ENCODE results near the gene DLK2. TPM values are rescaled to one million over a fixed set of nuclear protein-coding genes. Genes with fewer than 3 reads are reported as not detected.
"Not testable (repeated sequence)": the region's sequence is repeated elsewhere in the genome, so short reads cannot be mapped to it uniquely, and the experiment has no call there.

Gene DLK2
- polyA plus RNA-seq, 1 donor: 1.9 TPM

DNA sequence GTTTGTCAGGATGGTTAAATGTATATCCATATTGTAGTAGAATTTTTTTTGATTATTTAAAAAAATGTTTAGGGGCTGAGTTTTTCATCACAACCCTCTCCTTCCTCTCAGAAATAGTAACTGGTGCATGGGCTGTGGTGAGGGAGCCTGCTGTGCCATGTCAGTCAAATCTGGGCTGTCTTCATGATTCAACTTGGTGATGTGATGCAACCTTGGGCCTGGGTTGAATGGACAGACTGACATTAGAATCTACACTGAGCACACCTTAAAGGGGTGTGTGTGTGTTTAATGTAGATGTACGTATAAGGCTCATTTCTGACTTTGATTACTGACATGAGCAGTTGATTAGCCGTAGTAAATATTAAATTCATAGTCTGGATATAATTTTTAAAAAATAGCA lies 25.7 kb upstream of the DLK2 start:
- DNase-seq: no peak

DNA sequence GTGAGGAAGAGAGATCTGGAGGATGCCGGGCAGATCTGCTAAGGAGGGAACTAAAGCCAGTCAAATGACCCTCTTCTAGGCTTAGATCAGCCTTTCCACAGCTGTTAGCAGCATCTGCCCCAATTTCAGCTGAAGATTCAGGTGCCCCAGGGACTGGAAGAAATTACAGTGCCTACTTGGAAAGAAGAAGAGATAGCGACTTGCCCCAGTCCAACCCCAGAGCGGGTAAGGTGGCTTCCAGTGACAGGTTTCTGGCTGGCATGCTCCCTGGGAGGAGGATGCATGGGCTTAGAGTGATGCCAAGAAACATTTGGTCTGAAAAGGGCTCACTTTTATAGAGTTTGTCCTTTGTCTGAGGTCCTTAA lies 22.6 kb upstream of the DLK2 start:
- DNase-seq: no peak

DNA sequence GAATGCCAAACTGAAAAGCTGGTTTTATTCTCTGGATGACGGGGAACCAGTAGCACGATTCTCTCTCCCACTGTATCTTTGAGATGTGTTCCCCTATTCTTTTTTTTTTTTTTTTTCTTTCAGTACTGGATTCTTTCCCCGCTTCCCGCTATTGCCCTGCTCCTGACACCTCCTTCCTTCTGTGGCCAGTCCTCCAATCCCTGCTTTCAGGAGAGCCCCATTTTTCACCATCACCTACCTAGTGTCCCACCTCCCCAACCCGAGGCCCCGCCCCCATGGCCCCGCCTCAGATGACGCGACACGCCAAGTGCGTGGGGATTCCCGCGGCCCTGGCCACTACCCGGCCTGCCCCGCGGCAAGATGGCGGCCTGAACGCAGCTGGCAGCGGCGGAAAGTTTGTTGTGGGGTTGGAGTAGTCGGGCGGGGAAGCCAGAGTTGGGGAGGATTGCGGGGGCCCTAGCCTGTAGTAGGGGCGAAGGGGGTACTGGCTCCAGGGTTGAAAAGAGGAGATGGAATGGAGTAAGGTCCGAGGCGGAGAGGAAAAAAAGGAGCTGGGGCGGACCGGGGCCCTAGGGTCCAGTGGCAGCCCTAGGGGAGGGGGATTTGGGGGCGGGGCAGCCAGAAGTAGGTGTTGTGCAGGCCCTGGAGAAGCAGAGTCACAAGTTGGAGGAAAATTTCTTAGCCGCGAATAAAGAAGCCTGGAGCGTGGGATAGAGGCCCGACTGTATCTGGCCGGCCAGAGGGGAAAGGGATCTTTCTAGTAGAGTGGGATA lies 22.1 kb upstream of the DLK2 start, which contains the start of gene TJAP1:
TSS of gene TJAP1 (plus strand) at position 336 of the 773 bp plus-strand sequence. CDS start 21,432 bp downstream, outside the sequence.
- DNase-seq: peak; percentile 91

DNA sequence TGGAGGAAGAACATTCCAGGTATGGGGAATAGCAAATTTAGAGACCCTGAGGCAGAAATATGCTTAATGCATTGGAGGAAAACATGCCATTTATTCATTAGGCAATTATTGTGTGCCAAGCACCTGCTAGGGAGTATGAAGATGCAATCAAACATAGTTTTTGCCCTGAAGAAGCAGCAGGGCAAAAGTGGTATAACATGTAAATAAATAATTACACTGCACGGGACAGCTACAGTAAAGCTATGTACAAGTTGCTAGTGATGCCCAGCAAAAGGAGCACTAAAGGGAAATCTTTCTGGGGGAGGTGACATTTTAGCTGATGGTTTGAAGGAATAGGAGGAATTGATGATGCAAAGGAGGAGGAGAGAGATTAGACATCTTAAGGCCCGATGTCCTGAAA lies 21.4 kb upstream of the DLK2 start:
- DNase-seq: no peak

DNA sequence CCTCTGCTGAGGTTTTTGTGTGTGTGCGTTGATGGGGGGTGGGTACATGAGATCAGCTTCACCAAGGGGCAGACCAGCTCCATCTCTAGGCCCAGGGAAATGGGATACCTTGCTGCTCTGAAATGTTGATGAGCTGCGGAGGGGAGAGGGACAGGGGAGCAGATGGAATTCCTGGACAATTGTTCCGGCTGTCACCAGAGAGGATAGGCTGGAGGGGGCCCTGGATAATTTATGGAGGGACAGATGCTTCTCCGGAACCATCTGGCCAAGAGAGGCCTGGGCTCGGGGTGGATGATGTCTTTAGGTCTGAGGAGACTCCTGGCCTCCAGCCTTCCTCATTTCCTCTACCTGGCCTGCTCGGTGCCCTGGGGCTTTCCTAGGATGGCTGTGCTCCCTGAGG lies 20.2 kb upstream of the DLK2 start:
- DNase-seq: no peak

GRCh38 chr6:43472515-43472914 lies 17.2 kb upstream of the DLK2 start:
- no peak for DNase-seq

DNA sequence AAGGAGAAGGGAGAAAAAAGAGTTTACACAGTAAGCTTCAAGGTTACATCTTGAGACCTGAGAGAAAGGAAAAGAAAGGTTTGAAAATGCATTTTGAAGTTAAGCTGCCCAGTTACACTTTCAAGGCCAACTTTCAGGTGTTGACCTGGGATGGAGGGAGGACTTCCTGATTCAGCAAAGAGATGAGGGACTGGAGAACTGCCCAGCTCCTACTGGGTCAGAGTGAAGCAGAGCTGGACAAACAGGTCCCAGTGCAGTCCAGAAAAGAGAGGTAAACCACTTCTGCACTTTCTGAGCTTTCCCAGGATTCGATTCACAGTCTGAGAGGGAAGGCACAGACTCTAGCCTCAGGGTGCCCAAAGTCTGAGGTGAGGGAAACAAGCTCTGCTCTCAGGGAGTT lies 16.1 kb upstream of the DLK2 start:
- DNase-seq: no peak

GRCh38 chr6:43469947-43470346 lies 14.6 kb upstream of the DLK2 start:
- DNase-seq: no peak

- no peak for DNase-seq
Observed at GRCh38 chr6:43468748-43469681, 13.7 kb upstream of the DLK2 start.

GRCh38 chr6:43468240-43468639 lies 12.9 kb upstream of the DLK2 start:
- no peak for DNase-seq

GRCh38 chr6:43467752-43468151 lies 12.4 kb upstream of the DLK2 start:
- no peak for DNase-seq

- not testable (repeated sequence) for DNase-seq
Observed at GRCh38 chr6:43467265-43467664, 11.9 kb upstream of the DLK2 start.

GRCh38 chr6:43465948-43466347 lies 10.6 kb upstream of the DLK2 start:
- no peak for DNase-seq

DNA sequence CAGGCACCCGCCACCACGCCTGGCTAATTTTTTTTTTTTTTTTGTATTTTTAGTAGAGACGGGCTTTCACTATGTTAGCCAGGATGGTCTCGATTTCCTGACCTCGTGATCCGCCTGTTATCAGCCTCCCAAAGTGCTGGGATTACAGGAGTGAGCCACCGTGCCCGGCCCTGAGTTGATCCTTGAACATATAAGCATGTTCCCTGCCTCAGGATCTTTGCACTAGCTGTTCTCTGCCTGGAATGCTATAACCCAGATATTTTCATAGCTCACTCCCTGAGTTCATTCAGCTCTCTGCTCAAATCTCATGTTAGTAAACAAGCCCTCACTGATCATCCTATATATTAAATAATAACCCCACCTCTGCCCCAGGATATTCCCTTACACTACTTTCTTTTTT lies 9.0 kb upstream of the DLK2 start:
- DNase-seq: no peak

- no peak for DNase-seq
Observed at GRCh38 chr6:43461936-43462335, 6.6 kb upstream of the DLK2 start.

- DNase-seq: no peak
Observed at GRCh38 chr6:43460032-43460431, 4.7 kb upstream of the DLK2 start.

- DNase-seq: no peak
Observed at GRCh38 chr6:43459535-43459934, 4.2 kb upstream of the DLK2 start.

- DNase-seq: not testable (repeated sequence)
Observed at GRCh38 chr6:43458154-43458553, 2.8 kb upstream of the DLK2 start.

- no peak for DNase-seq
Observed at GRCh38 chr6:43457643-43458042, 2.3 kb upstream of the DLK2 start.

- peak; percentile 87 for DNase-seq
Observed at GRCh38 chr6:43454696-43455530, 435 bp downstream of the DLK2 start.

- no peak for DNase-seq
Observed at GRCh38 chr6:43454290-43454695, 1.1 kb downstream of the DLK2 start.

DNA sequence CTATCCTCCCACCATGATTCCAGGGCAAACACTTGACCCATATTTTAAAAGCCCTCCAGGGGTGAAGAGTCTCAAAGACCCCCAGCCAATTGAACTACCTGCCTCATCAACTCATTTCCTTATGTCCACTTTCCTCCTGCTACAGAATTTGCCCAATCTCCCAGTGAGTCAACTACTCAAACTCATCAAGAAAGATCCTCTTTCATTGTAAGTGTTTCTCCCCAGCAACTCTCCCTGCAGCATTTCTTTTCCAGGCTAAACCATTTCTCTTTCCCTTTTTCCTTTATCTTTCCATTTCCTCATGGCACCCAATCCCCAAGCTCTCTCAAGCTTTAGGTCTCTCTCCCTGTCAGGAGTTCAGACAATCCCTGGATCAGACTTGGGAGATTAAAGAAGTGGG lies 1.5 kb downstream of the DLK2 start:
- no peak for DNase-seq

DNA sequence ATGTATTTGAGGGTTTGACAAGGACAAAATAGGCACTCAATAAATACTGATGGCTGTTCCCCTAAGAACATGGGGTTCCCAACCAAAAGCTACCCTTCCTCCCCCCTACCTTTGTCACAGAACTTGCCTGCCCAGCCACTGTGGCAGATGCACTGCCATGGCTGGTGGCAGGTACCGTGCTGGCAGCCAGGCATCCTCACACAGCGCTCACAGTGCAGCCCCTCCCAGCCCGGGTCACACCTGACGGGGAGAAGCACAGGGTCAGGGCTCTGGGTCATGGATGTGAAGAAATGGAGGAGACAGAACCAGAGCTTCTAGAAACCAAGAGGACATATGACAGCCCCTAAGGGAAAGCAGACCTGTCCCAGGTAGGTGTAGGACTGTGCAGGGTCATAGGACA lies 2.5 kb downstream of the DLK2 start:
- DNase-seq: no peak
